CD4-positive, alpha-beta T cell treated with Interleukin-6 at 100 ng/mL for 8 hours (primary cell): Measurements from ENCODE around the gene GIPR.

Experiments
- DNase-seq: peaks from one replicate; pipeline ENCODE4 v3.0.0-alpha.2; 2020; ENCODE audit warnings: mixed read lengths, low spot score

The GIPR gene

DNA sequence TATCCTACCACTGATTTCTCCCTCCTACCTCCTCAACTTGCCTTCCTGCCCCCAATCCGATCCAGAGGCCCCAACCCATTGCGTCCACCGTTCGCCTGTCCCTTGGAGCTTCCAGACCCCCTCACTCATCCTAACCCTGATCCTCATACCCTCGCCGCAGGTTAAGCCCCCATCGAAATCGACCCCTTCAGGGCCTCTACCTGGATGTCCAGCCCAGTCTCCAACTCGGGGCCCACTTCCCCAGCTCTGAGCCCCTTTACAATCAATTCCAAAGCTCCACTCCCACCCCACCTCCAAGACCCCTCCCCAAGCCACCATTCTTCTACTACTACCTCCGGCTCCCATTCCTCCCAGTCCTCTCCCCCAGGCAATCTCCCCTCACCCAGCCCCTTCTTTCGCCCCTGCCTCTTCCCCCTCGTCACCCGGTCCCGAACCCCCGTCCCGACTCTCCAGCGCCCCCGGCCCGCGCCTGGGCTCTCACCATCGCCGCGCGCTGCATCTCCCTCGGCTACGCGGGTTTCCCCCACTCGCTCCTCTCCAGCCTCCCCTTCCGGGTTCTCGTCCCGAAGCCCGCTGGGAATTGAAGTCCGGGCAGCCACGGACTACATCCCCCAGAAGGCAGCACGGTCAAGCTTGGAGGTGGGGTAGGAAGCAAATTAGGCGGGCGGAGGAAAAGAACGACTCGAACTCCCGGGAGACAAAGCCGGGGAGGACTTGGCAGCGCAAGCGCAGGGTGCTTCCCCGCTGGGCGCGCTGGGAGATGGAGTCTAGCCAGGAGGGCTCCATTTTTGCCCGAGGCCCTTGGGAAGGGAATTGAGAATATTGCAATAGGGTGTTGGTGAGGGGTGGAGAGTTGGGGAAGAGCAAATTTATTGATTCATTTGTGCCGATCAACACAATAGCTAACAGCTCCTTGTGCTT lies 62.6 kb downstream of the GIPR start, which contains the start of gene FBXO46:
FBXO46 (minus strand) TSS at position 529 of the 921 bp plus-strand sequence. CDS start 17,401 bp downstream, outside the sequence.
- peak; percentile 93 for DNase-seq
